T-helper 1 cell treated with Interleukin-12 subunit alpha and Interleukin-12 subunit beta and Interleukin-4 antibody, amounts not matched to agents 30 ng/mL and 1 ng/mL, for 36 hours (primary cell): Measurements from ENCODE around the gene PMEL. TPM values are rescaled to one million over a fixed set of nuclear protein-coding genes. Genes with fewer than 3 reads are reported as not detected.
"Not testable (repeated sequence)": the region's sequence is repeated elsewhere in the genome, so short reads cannot be mapped to it uniquely, and the experiment has no call there.

Experiments used
- intact Hi-C: fragments of 100-400 bp; cut with micrococcal nuclease; formaldehyde crosslinking; loops from one replicate; pipeline ENCODE4 v1.15.1; 2024
- total RNA-seq: library from RNA; stranded (reverse); gene quantifications from 2 replicates; pipeline ENCODE4 v1.2.3, GENCODE V29; 2022

Gene PMEL
- total RNA-seq, 1 donor from 2014 or later = not detected

DNA sequence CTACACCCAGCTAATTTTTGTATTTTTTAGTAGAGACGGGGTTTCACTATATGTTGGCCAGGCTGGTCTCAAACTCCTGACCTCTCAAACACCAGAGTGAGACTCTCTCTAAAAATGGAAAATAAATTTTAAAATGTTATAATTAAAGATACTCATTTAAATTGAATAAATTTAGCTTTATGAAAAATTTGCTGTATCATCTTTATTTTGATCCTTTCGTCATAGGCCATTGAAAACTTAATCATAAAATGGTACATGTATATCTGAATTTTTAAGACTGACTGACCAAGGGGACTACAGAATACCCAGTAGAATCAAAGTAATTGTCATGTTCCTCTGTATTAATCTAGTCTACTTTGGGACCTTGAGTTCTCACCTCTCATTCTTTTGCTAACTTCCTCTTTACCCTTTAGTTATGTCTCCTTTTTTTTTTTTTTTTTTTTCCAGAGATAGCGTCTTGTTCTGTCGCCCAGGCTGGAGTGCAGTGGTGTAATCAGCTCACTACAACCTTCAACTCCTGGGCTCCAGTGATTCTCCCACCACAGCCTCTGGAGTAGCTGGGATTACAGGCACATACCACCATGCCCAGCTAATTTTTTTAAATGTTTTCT lies 17.5 kb upstream of the PMEL start:
- intact Hi-C loops = no loop called here

GRCh38 chr12:55982319-55982936 lies 16.6 kb upstream of the PMEL start:
- intact Hi-C loops = no loop called here

DNA sequence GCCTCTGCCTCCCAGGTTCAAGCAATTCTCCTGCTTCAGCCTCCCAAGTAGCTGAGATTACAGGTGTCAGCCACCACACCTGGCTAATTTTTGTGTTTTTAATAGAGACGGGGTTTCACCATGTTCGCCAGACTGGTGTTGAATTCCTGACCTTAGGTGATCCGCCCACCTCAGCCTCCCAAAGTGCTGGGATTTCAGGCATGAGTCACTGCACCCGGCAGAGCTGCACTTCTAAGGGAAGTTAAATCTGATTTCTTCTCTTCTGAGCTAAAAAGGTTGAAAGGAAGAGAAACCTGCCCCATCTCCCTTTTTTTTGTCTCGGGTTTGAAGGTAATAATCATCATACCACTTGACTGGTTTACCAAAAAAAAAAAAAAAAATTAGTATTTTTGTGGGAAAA lies 16.0 kb upstream of the PMEL start:
- intact Hi-C loops = not testable (repeated sequence)

- intact Hi-C loops = no loop called here
Measured at GRCh38 chr12:55979069-55979468, 13.2 kb upstream of the PMEL start.

GRCh38 chr12:55978393-55978792 lies 12.6 kb upstream of the PMEL start:
- intact Hi-C loops = no loop called here

DNA sequence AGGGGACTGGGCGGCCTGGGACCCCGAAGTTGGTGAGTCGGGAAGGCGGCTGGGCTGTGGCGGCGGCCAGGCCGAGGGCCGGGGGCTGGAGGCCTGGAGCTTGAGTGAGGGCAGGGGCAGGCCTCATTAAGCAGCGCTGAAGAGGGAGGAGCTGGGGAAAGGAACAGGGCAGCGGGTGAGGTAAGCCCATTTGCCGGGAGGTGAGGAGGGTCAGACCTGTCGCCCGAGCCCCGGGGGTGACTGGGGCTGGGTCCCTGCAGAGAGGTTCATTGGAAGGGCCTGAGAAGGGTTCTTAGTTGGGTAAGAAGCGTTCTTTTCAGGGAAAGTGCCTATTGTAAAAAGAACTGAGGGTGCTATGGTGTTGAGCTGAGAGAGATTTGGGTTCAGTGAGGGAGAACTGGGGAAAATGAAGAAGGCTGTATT lies 8.5 kb upstream of the PMEL start:
- intact Hi-C loops = loop anchor here (1.0 to 5.0 kb wide), 4 partner anchors 8 to 1778 kb away; partner anchors contain the start of genes CDK2, CDK4, DDIT3 and MBD6

DNA sequence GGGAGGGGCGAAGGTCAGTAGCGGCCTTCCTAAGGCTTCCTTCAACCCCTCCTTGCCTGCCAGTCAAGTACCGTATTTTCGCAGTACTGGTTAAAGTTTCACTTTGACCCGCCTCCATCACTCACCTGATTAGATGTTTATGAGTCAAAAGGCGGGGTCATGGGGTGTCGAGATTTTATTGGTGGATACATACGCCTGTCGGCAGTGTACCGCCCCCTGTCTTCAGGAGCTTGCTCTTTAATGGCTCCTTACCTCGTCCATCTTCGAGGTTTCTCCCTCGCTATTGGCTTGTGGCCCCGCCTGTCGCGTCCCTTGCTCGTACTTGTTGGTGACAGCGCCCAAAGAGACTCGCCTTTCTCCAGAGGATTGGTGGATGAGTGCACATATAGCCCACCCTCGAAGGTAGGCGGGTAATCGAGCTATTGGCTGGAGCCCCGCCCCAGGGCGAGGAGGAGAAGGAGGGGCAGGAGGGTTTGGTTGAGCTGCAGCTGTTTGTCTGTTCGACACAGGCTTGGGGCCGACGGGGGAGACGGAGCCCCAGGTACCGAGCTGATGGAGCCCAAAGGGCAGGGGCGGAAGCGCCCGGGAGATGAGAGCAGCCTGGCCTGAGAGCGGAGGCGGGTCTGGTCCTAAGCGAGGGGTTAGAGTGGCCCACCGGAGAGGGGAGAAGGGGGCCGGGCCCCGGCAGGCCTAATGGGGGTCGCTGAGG lies 7.9 kb upstream of the PMEL start, which contains the start of gene RAB5B:
Gene RAB5B (plus strand): TSS at position 480 of the 709 bp plus-strand sequence. CDS start 12,883 bp downstream, outside the sequence.
- intact Hi-C loops = loop anchor here (1.0 to 5.0 kb wide), 26 partner anchors 7 to 1779 kb away; partner anchors contain the start of genes BLOC1S1, CDK2, CDK4 and COQ10A

GRCh38 chr12:55972911-55973598 lies 7.2 kb upstream of the PMEL start:
- intact Hi-C loops = loop anchor here (1.0 to 5.0 kb wide), 25 partner anchors 23 to 1779 kb away; partner anchors contain the start of genes BLOC1S1, CDK4, COQ10A and CS

- intact Hi-C loops = loop anchor here (2.0 to 5.0 kb wide), 7 partner anchors 186 to 1780 kb away; partner anchors contain the start of genes CDK4, DDIT3, MBD6 and MYL6
Measured at GRCh38 chr12:55972456-55972855, 6.6 kb upstream of the PMEL start.

DNA sequence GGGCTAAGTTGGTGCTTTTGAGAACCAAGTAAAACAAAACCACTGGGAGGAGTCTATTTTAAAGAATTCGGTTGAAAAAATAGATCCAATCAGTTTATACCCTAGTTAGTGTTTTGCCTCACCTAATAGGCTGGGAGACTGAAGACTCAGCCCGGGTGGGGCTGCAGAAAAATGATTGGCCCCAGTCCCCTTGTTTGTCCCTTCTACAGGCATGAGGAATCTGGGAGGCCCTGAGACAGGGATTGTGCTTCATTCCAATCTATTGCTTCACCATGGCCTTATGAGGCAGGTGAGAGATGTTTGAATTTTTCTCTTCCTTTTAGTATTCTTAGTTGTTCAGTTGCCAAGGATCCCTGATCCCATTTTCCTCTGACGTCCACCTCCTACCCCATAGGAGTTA lies 6.2 kb upstream of the PMEL start:
- intact Hi-C loops = loop anchor here (2.0 to 5.0 kb wide), 7 partner anchors 187 to 1780 kb away; partner anchors contain the start of genes CDK4, DDIT3, MBD6 and MYL6

GRCh38 chr12:55970775-55971174 lies 4.9 kb upstream of the PMEL start:
- intact Hi-C loops = loop anchor here (5.0 kb wide), 3 partner anchors 667 to 1782 kb away; partner anchors contain the start of genes CDK4, DDIT3 and MBD6

DNA sequence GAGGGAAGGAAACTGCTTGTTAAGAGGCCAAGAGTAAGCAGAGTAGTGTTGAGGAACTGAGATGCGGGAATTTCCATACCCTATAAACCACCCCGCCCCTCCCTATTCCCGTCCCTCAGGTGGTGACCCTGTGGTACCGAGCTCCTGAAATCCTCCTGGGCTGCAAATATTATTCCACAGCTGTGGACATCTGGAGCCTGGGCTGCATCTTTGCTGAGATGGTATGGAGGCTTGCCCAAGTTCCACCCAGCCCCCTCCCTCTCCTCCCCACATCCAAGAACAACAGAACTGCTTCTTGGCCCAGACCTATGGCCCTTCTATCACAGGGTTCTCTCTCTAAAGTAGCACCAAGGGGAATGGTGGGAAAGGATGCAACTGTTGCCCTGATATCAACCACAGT lies 3.5 kb upstream of the PMEL start:
- intact Hi-C loops = no loop called here

- intact Hi-C loops = loop anchor here (1.0 to 2.0 kb wide), 3 partner anchors 8 to 40 kb away; partner anchors contain the start of genes DGKA and RAB5B
Measured at GRCh38 chr12:55966408-55967281, 803 bp upstream of the PMEL start, which contains the start of gene CDK2. CDK2 (plus strand) TSS chr12:55966830; CDS start chr12:55967009, 179 bp downstream.

- intact Hi-C loops = no loop called here
Measured at GRCh38 chr12:55965240-55965639, 602 bp downstream of the PMEL start.

DNA sequence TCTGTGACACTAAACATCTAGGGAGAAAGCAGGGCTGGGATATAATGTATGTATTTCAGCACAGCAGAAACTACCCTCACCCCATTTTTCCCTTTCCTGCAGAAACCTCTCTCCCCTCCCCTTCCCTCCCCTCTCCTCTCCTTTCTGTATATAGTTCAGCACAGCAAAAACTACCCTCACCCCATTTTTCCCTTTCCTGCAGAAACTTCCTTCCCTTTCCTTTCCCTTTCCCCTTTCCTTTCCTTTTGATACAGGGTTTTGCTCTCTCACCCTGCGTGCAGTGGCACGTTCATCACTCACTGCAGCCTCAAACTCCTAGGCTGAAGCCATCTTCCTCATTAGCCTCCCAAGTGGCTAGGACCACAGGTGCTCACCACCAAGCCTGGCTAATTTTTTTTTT lies 2.1 kb downstream of the PMEL start:
- intact Hi-C loops = no loop called here

- intact Hi-C loops = no loop called here
Measured at GRCh38 chr12:55957106-55957859, 8.6 kb downstream of the PMEL start.

DNA sequence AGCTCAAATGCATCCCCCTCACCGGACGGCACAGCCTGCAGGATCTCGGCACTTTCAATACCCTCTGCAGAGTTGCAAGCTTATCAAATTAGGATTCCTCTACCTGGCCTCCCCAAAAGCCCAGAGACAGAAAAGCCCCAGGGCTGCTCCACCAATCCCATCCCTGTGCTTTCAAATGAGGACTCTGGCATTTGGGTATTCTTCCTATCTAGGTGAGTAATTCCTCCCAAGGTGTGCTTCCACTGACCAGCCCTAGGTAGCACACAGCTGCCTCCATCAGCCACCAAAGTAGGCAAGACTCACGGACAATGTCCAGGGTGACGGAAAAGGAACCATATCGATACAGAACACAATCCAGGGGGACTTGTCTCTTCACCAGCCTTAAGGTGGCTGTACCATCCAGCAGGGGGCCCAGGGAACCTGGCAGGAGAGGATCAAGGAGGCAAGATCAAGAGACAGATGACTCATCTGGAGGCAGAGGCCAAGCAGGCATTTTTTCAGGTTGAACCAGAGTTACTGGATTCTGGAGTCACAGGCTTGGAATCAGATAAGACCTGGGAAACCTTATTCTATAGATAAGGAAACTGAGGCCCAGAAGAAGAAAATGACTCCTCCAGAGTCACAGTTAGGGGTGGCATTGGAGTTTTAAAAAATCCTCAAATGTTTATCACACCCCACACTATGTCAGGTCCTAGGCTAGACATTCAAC lies 9.9 kb downstream of the PMEL start:
- intact Hi-C loops = no loop called here

- intact Hi-C loops = no loop called here
Measured at GRCh38 chr12:55955344-55955743, 10.5 kb downstream of the PMEL start.

- intact Hi-C loops = no loop called here
Measured at GRCh38 chr12:55946553-55946952, 19.3 kb downstream of the PMEL start.
